ENCODE results near the gene ELP6. TPM values are rescaled to one million over a fixed set of nuclear protein-coding genes. Genes with fewer than 3 reads are reported as not detected.

ELP6 gene
- total RNA-seq, 1 donor from 2014 or later = 49.5 TPM

DNA sequence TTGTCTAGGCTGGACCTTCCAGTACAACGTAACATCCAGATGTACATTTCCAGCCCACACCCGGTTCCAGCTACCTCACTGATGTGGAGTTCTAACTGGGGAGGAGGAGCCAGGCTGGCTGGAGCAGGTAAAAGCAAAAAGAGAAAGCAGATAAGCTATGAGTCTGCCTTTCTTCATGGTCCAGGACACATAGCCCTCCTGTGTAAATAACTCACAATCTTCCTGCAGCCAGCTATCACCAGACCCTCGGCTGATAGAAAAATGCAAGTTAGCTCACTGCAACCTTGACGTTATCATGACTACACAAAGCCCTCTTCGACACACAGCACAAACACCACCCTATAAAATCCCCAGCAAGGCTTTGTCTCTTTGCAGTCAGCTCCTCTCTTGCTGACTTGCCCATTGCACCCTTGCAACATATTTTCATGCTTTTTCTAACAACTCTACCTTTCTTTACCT, 20.5 kb upstream of the ELP6 start:
- Mint-ChIP-seq H3K27me3 (ENCODE audit: unreplicated experiment) (peaks cover 2% of the 10 kb centered on the region), H3K4me1 (ENCODE audit: unreplicated experiment) (no peaks in the 10 kb centered on the region), H3K27ac (ENCODE audit: unreplicated experiment) (no peak overlapping the region), H3K9me3 (ENCODE audit: unreplicated experiment) (no peaks in the 10 kb centered on the region), H3K36me3 (ENCODE audit: low read depth, unreplicated experiment) (peaks cover 7% of the 10 kb centered on the region), H3K4me3 (ENCODE audit: unreplicated experiment) (peak overlapping the region; percentile 2)
- DNase-seq (ENCODE audit: low spot score) = no peak
- TF ChIP-seq, protein P1, sequence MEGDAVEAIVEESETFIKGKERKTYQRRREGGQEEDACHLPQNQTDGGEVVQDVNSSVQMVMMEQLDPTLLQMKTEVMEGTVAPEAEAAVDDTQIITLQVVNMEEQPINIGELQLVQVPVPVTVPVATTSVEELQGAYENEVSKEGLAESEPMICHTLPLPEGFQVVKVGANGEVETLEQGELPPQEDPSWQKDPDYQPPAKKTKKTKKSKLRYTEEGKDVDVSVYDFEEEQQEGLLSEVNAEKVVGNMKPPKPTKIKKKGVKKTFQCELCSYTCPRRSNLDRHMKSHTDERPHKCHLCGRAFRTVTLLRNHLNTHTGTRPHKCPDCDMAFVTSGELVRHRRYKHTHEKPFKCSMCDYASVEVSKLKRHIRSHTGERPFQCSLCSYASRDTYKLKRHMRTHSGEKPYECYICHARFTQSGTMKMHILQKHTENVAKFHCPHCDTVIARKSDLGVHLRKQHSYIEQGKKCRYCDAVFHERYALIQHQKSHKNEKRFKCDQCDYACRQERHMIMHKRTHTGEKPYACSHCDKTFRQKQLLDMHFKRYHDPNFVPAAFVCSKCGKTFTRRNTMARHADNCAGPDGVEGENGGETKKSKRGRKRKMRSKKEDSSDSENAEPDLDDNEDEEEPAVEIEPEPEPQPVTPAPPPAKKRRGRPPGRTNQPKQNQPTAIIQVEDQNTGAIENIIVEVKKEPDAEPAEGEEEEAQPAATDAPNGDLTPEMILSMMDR (IDR thresholded peaks at IDR 0.05; ENCODE audit: unreplicated experiment) = no peak

DNA sequence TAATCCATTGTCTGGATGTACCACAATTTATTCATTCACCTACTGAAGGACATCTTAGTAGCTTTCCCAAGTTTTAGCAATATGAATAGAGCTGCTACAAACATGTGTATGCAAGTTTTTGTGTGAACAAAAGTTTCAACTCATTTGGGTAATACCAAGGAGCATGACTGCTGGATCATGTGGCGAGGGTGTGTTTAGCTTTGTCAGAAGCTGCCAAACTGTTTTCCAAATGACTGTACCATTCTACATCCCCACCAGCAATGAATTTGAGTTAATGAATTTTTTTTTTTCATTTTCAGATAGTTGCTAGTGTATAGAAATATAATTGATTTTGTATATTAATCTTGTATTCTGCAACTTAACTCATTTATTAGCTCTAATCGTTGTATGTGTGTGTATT, 20.0 kb upstream of the ELP6 start:
- Mint-ChIP-seq H3K27ac (ENCODE audit: unreplicated experiment) (no peak overlapping the region), H3K4me3 (ENCODE audit: unreplicated experiment) (no peak overlapping the region), H3K36me3 (ENCODE audit: low read depth, unreplicated experiment) (peaks cover 3% of the 10 kb centered on the region), H3K27me3 (ENCODE audit: unreplicated experiment) (peaks cover 2% of the 10 kb centered on the region), H3K9me3 (ENCODE audit: unreplicated experiment) (no peaks in the 10 kb centered on the region), H3K4me1 (ENCODE audit: unreplicated experiment) (no peaks in the 10 kb centered on the region)
- TF ChIP-seq, protein P1 (IDR thresholded peaks at IDR 0.05; ENCODE audit: unreplicated experiment) = no peak
- DNase-seq (ENCODE audit: low spot score) = no peak

DNA sequence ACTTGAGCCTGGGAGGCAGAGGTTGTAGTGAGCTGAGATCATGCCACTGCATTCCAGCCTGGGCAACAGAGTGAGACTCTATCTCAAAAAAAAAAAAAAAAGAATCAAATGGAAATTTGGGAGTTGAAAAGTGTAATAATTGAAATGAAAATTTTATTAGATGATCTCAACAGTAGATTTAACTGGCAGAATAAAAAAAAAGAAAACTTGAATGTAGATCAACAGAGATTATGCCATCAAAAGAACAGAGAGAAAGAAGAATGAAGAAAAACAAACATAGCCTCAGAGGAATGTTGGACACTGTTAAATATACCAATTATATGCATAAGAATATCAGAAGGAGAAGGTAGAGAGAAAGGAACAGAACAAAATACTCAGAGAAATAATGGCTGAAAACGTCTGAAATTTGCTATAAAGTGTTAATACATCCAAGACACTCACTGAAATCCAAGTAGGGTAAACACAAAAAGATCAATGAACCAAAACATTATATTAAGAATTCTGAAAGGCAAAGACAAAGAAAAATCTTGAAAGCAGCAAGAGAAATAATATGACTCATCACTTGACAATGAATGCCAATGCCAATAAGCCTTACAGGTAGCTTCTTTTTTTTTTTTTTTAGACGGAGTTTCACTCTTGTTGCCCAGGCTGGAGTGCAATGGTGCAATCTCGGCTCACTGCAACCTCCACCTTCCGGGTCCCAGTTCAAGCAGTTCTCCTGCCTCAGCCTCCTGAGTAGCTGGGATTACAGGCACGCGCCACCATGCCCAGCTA, 14.6 kb upstream of the ELP6 start:
- no peak for DNase-seq (ENCODE audit: low spot score)
- no peaks in the 10 kb centered on the region for H3K36me3 Mint-ChIP-seq (ENCODE audit: low read depth, unreplicated experiment)
- H3K4me1 Mint-ChIP-seq (ENCODE audit: unreplicated experiment) = no peaks in the 10 kb centered on the region
- no peaks in the 10 kb centered on the region for H3K9me3 Mint-ChIP-seq (ENCODE audit: unreplicated experiment)
- H3K27me3 Mint-ChIP-seq (ENCODE audit: unreplicated experiment) = no peaks in the 10 kb centered on the region
- no peak overlapping the region for H3K27ac Mint-ChIP-seq (ENCODE audit: unreplicated experiment)
- TF ChIP-seq, protein P1 (IDR thresholded peaks at IDR 0.05; ENCODE audit: unreplicated experiment) = no peak
- no peak overlapping the region for H3K4me3 Mint-ChIP-seq (ENCODE audit: unreplicated experiment)

DNA sequence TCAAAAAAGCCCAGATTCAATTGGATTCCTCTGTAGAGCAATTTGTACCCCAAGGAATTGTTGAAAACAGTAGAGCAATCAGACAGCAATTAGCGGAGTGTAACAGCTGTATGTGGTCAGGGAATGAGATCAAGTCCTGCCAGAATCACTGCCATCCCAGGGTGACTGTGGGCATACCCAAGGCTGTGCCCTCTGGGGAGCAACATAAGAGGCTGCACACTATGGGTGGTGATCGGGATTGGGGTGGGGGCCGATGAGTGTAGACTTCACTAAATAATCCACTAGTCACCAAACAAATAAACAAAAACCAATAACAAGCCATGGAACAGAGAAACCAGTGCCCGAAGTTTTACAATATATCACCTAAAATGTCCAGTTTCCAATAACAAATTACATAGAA, 12.1 kb upstream of the ELP6 start:
- no peaks in the 10 kb centered on the region for H3K4me1 Mint-ChIP-seq (ENCODE audit: unreplicated experiment)
- H3K9me3 Mint-ChIP-seq (ENCODE audit: unreplicated experiment) = no peaks in the 10 kb centered on the region
- no peak overlapping the region for H3K27ac Mint-ChIP-seq (ENCODE audit: unreplicated experiment)
- DNase-seq (ENCODE audit: low spot score) = no peak
- H3K27me3 Mint-ChIP-seq (ENCODE audit: unreplicated experiment) = no peaks in the 10 kb centered on the region
- H3K4me3 Mint-ChIP-seq (ENCODE audit: unreplicated experiment) = no peak overlapping the region
- TF ChIP-seq, protein P1 (IDR thresholded peaks at IDR 0.05; ENCODE audit: unreplicated experiment) = no peak
- no peaks in the 10 kb centered on the region for H3K36me3 Mint-ChIP-seq (ENCODE audit: low read depth, unreplicated experiment)

DNA sequence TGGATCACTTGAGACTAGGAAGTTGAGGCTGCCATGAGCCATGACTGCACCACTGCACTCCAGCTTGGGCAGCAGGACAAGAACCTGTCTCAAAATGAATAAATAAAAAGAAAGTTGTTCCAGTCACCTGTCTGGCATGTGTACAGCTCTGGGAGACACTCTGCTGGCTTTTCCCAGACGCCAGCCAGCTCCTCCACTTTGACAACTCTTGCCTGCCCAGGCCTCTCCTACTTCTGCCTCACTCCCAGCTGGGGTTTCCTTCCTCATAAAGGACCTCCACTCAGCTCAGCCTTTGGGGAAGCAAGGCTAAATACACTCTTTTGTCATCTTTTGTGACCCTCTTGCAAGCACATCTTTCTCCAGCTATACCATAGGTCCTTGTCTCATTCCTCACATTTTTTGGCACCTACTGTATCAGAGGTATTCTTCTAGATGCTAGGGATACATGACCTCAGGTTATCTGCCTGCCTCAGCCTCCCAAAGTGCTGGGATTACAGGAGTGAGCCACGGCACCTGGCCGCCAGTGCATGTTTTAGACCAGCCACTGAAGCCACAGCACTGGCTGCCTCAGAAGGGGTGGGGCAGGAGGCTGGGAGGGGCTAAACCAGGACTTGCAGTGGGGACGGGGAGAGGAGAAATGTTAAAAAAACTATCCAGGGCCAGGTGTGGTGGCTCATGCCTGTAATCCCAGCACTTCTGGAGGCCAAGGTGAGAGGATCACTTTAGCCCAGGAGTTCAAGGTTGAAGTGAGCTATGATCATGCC, 10.0 kb upstream of the ELP6 start:
- no peak overlapping the region for H3K4me3 Mint-ChIP-seq (ENCODE audit: unreplicated experiment)
- TF ChIP-seq, protein P1 (IDR thresholded peaks at IDR 0.05; ENCODE audit: unreplicated experiment) = no peak
- no peaks in the 10 kb centered on the region for H3K4me1 Mint-ChIP-seq (ENCODE audit: unreplicated experiment)
- H3K27ac Mint-ChIP-seq (ENCODE audit: unreplicated experiment) = no peak overlapping the region
- no peaks in the 10 kb centered on the region for H3K9me3 Mint-ChIP-seq (ENCODE audit: unreplicated experiment)
- H3K27me3 Mint-ChIP-seq (ENCODE audit: unreplicated experiment) = no peaks in the 10 kb centered on the region
- DNase-seq (ENCODE audit: low spot score) = no peak
- no peaks in the 10 kb centered on the region for H3K36me3 Mint-ChIP-seq (ENCODE audit: low read depth, unreplicated experiment)
